Stimulated activated CD4-positive, alpha-beta T cell treated with anti-CD3 and anti-CD28 coated beads, Interleukin-12 subunit alpha, Interleukin-12 subunit beta, amount 100 ng/mL, for 24 hours (primary cell): ENCODE measurements around the gene SIGLEC5.
"Not testable (repeated sequence)": the region's sequence is repeated elsewhere in the genome, so short reads cannot be mapped to it uniquely, and the experiment has no call there.

Experiments used
- DNase-seq, 2 experiments: peaks; one replicate each; pipeline ENCODE4 v3.0.0-alpha.2; 2020; ENCODE audit warnings: low read depth in 2 of 2

SIGLEC5 gene, protein sequence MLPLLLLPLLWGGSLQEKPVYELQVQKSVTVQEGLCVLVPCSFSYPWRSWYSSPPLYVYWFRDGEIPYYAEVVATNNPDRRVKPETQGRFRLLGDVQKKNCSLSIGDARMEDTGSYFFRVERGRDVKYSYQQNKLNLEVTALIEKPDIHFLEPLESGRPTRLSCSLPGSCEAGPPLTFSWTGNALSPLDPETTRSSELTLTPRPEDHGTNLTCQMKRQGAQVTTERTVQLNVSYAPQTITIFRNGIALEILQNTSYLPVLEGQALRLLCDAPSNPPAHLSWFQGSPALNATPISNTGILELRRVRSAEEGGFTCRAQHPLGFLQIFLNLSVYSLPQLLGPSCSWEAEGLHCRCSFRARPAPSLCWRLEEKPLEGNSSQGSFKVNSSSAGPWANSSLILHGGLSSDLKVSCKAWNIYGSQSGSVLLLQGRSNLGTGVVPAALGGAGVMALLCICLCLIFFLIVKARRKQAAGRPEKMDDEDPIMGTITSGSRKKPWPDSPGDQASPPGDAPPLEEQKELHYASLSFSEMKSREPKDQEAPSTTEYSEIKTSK

GRCh38 chr19:51630315-51630714, at the start of gene SIGLEC5:
TSS of gene SIGLEC5 (minus strand) at chr19:51630401. CDS start at chr19:51630335, 66 bp downstream.
- DNase-seq = not testable (repeated sequence)

DNA sequence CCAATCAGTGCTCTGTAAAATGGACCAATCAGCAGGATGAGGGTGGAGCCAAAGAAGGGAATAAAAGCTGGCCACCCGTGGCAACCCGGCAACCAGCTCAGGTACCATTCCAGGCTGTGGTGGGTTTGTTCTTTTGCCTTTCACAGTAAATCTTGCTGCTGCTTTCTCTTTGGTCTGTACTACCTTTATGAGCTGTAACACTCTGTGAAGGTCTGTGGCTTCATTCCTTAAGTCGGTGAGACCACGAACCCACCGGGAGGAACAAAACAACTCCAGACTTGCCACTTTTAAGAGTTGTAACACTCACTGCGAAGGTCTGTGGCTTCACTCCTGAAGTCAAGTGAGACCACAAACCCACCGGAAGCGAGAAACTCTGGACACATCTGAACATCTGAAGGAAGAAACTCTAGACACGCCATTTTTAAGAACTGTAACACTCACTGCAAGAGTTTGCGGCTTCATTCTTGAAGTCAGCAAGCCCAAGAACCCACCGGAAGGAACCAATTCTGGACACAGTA, 46.4 kb upstream of the SIGLEC5 start:
- DNase-seq = no peak

GRCh38 chr19:51675911-51676565, 45.8 kb upstream of the SIGLEC5 start:
- DNase-seq = not testable (repeated sequence)

- no peak for DNase-seq
Observed at GRCh38 chr19:51668216-51668615, 38.0 kb upstream of the SIGLEC5 start.

DNA sequence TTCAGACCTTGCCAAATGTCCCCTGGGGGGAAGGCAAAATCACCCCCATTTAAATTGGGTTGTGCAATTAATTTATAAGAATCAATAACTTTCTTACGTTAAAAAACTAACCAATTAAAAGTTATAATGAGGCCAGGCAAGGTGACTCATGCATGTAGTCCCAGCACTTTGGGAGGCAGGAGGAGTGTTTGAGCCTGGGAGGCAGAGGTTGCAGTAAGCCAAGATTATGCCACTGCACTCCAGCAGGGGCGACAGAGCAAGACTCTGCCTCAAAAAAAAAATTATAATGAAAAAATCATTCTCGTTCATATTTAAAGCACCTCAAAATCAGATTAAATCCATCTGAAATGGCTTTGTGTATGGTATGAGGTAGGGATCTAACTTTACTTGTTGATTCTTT, 34.8 kb upstream of the SIGLEC5 start:
- no peak for DNase-seq

- DNase-seq = no peak
Observed at GRCh38 chr19:51664131-51664530, 33.9 kb upstream of the SIGLEC5 start.

DNA sequence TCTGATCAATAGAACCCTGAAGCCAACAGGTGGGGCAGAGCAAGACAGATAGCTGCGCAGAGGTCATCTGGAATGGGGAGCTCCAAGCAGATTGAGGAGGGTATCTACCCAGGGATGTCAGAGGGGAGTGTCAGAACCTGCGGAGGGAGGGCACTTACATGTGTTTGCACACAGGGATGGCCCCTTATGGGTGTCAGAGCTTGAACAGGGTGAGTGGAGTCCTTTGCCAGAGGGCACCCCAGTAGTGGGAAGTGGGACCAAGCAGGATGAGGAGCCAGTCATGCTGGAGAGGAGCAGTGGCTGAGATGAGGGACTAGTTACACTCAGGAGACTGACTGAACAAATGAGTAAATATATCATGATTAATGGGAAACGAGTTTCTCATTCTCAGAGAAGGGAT, 33.4 kb upstream of the SIGLEC5 start:
- DNase-seq = no peak

DNA sequence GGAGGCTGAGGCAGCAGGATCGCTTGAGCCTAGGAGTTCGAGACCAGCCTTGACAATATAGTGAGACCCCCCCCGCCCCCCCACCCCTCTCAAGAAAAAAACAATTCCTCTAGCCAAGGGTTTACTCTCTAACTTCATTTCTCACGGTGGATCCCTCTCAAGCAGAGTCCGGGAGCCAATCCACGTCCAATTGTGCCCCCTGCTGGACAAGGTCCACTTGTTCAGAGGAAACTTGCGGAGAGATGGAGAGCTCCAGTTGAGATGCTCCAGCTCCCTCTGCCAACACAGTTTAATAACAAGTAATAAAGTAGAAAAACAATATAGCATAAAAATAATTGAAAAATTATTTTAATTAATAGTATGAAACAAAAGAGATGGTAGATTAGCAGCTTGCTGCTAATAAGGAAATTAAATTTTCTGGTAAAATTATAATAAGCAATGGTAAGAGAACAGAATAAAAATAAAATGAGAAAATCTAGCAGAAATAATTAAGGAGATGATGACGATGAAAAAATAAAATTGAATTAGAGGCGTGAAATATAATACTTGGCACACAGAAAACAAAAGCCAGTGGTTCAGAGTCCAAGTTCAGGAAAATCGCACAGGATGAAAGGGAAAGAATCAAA, 30.9 kb upstream of the SIGLEC5 start:
- peak; percentile 35 to 69 for DNase-seq

GRCh38 chr19:51654783-51655182, 24.6 kb upstream of the SIGLEC5 start:
- no peak for DNase-seq

DNA sequence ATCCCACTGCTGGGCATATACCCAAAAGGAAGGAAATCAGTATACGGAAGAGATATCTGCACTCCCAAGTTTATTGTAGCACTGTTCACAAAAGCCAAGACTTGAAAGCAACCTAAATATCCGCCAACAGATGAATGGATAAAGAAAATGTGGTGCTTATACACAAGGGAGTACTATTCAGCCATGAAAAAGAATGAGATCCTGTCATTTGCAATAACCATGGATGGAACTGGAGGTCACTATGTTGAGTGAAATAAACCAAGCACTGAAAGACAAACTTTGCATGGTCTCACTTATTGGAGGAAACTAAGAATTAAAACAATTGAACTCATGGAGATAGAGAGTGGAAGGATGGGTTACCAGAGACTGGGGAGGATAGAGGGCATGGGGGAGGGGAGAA, 23.0 kb upstream of the SIGLEC5 start:
- no peak for DNase-seq

DNA sequence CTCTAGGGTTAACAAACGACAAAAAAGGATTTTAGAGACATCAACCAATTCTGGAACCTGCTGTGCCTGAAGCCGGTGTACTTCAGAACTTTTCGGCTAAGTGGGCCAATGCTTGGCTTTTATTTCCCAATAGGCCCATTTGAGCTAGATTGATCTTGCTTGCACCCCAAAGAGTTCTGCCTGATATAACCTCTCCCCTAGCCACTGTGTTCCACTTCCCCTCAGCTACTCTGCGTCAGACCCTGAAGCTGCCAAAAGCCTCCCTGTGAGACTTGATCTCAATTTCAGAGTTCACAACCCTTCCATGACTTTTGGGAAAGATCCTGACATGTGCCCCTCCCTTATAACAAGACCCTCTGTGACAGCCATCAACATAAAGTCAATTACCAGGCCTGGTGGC, 22.1 kb upstream of the SIGLEC5 start:
- no peak for DNase-seq

- no peak for DNase-seq
Observed at GRCh38 chr19:51651216-51651846, 21.1 kb upstream of the SIGLEC5 start.

GRCh38 chr19:51647318-51647717, 17.1 kb upstream of the SIGLEC5 start:
- no peak for DNase-seq

DNA sequence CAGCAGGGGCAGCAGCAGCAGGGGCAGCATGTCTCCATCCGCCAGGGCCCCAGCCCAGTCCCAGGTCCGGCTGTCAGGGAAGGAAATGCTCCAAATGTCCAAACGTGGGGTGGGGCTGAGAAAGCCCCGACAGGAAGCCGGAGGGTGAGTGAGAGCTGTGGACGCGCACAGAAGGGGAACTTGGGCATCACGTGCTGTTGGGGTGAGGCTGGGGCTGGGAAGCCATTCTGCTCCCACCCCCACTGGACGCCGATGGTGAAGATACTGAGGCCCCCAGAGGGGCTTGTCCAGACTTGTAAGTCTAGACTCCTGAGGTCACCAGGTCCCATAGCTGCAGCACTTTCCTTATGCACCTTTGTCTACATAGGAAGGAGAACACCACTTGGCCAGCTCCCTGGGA, 16.5 kb upstream of the SIGLEC5 start, which contains the start of gene SIGLEC14:
SIGLEC14 (minus strand) TSS at position 96 of the 400 bp plus-strand sequence; CDS start at position 30, 66 bp downstream.
- not testable (repeated sequence) for DNase-seq

DNA sequence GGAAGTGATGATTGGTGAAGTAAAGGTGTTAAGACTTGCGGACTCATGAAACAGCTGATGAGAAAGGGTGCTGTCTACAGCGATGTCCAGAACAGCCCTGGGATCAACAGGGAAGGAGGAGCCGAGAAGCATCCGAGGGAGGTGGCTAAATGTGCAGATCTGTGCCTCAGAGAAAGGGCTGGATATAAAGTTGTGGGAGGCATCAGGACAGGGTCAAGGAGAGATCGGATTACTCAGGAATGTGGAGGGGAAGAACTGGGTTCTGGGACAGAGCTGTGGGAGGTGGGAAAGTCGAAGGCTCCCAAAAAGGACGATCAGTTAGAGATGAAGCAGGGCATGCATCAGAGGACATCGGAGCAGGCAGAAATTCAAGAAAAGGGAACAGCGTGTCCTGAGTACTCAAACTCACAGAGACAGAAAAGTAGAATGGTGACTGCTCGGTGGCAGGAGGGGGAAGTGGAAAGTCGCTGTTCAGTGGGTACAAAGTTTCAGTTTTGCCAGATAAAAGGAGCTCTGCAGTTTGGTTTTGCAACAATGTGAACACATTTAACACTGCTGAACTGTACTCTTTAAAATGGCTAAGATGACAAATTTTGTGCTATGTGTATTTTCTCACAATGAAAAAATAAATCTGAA, 14.6 kb upstream of the SIGLEC5 start:
- no peak for DNase-seq

DNA sequence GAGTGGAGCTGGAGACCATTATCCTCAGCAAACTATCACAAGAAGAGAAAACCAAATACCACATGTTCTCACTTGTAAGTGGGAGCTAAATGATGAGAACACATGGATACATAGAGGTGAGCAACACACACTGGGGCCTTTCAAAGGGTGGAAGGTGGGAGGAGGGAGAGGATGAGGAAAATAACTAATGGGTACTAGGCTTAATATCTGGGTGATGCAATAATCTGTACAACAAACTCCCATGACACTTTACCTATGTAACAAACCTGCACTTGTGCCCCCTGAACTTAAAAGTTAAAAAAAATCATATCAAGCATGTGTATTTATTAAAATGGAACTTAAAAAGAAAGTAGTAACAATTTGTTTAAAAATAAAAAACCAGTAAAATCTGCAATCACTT, 11.4 kb upstream of the SIGLEC5 start:
- no peak for DNase-seq

DNA sequence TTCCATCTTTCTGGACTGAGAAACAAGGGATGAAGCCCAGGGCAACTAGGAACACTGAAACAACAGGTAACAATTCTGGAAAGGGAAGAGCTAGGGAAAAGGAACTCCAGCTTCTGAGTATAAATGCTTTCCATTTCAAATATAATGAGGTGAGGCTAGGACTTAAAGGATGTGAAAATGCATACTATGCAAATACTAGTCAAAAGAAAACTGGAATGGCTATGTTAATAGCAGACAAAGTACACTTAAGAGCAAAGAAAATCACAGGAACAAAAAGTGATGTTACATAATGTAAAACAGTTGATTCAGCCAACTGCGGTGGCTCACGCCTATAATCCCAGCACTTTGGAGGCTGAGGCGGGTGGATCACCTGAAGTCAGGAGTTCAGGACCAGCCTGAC, 10.2 kb upstream of the SIGLEC5 start:
- no peak for DNase-seq

DNA sequence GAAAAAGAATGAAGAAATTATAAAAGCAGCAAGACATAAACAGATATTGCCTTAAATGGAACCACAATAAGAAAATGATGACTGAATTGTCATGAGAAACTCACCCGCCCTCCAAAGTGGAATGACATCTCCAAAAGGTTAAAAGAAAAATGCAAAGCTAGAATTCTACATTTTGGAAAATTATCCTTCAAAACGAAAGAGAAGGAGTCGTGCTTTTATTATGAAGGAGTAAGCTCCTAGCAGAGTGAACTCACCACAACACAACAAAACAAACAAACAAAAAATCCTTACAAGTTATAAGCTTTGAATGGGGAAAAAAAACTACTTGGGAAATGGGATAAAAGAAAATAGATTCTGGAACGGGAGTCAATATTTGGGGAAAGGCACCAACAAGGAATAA, 9.7 kb upstream of the SIGLEC5 start:
- DNase-seq = no peak

GRCh38 chr19:51637362-51637978, 7.3 kb upstream of the SIGLEC5 start:
- DNase-seq = no peak

DNA sequence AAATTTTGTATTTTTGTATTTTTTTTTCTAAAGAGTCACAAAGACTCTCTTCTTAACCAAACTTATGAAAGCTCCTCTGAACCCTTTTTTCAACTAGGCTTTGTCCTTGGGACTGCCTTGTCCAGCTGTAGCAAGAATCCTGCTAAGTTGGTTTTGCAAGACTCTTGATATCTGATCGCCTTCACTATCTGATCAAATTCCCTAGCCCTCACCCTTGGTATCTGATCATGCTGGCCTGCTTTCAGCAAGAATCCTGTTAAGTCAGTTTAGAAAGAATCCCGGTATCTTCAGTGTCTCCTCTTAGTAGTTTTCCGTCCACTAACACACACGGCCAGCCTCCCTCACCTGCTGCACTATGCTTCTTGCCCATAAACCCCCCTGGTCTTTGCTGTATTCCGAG, 1.9 kb upstream of the SIGLEC5 start:
- no peak for DNase-seq
